GM12891 (cell line): Measurements from ENCODE around the gene MPLKIP.

Experiments
- PAX5 ChIP-seq: IDR thresholded peaks from 2 replicates; pipeline ENCODE4 v1.6.1; 2011; ENCODE audit warnings: low read length, moderate library complexity, mild to moderate bottlenecking; ENCODE audit not compliant: insufficient read depth, severe bottlenecking
- POLR2A ChIP-seq: IDR thresholded peaks from 2 replicates; pipeline ENCODE4 v1.6.1; 2011; ENCODE audit warnings: low read depth, low read length, control low read depth
- POLR2AphosphoS5 ChIP-seq: IDR thresholded peaks from 2 replicates; pipeline ENCODE4 v1.6.1; 2011; ENCODE audit warnings: low read depth, low read length, control low read depth
- POU2F2 ChIP-seq: IDR thresholded peaks from 2 replicates; pipeline ENCODE4 v1.6.1; 2011; ENCODE audit warnings: low read depth, mild to moderate bottlenecking, control low read depth, low read length, moderate library complexity
- SPI1 ChIP-seq: IDR thresholded peaks from 2 replicates; pipeline ENCODE4 v1.6.1; 2011; ENCODE audit warnings: low read depth, low read length, control low read depth
- TAF1 ChIP-seq: IDR thresholded peaks from 2 replicates; pipeline ENCODE4 v1.6.1; 2011; ENCODE audit warnings: low read depth, low read length, control low read depth

GRCh38 chr7:40135317-40135610 is 842 bp upstream of the MPLKIP start:
- TF ChIP-seq POLR2A (no peak), POLR2AphosphoS5 (no peak), TAF1 (no peak), PAX5 (no peak), POU2F2 (no peak), SPI1 (no peak)
